HG03442 (cell line): ENCODE measurements around the gene LOXL4.

Experiments used
- ATAC-seq: cut with Tn5 transposase; IDR thresholded peaks from one replicate; pipeline ENCODE4 v1.9.1; 2021; ENCODE audit warnings: mild to moderate bottlenecking, moderate library complexity; ENCODE audit not compliant: unreplicated experiment

Gene LOXL4

GRCh38 chr10:98265403-98266378 is 2.3 kb downstream of the LOXL4 start:
- no peak for ATAC-seq

GRCh38 chr10:98264378-98265065 is 3.5 kb downstream of the LOXL4 start:
- ATAC-seq, result no peak

- no peak for ATAC-seq
Observed at GRCh38 chr10:98263088-98263487, 4.9 kb downstream of the LOXL4 start.

DNA sequence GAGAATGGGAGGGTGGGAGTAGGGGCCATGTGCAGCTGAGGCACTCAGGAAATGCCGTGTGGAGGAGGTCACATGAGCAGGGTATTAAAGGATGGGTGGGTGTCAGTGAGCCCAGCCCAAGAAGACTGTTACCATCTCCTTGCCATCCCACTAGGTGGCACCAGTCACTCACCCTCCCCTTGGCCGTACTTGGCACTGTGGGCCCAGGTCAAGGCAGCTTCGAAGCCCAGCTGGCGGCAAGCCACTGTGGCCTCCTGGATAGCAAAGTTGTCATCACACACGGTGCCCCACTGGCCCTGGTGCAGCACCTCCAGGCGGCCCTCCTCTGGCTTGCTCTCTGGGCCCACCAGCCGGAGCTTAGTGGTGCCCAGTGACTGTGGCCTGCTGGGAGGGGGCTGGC is 5.4 kb downstream of the LOXL4 start:
- ATAC-seq, result no peak

DNA sequence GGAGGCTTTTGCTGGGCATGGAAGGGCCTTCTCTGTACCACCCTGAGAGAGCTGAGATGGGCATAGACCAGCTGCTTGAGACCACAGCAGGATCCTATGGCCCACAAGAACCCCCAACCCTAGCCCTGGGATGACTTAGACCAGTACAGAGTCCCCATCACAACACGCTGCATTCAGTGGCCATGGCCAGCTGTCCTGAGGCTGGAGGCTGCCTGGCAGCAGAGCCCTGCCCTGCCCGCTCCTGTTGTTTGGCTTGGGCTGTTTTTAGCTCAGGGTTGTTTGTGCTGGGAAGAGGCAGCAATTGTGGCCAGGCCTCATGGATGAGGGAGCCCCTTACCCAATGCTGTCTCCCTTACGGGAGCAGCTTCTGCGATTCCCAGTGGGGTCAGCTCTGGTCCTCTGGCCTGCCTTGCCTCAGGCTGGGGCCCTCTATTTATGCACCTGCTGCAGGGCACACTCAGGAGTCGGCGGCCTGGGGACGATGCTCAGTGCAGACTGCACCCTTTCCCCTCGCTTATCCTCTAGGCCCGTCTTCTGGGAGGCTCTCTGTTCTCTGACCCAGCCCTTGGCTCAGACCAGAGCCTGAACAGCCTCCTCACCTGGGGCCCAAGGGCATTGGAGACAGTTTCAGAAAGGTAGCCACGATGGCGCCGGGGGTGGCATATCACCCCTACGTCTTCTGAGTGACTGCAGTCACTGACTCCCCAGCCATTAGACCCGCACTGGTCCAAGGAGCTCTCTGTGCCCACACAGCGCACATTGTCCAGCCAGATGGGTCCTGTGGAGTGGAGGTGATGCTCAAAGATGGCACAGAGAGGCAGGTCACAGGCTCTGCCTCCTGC is 6.3 kb downstream of the LOXL4 start:
- no peak for ATAC-seq

- ATAC-seq, result no peak
Observed at GRCh38 chr10:98260752-98261151, 7.2 kb downstream of the LOXL4 start.

DNA sequence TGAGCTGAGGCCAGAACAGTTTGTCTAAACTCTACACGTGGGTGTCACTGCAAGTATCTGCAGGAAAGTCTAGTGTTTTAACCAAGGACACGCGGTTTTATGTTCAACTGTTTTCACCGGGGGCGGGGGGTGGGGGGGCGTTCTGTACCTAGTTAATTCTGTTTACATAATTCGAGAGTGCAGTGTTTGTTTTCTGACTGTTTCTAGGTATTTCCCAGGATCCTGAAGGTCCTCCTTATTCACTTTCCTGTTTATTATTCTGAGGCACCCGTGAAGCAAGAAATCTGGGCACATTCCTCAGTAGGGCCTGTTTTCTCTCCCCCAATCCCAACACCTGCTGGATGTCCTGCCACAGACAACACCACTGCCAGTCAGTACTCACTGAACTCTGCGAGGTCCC is 7.6 kb downstream of the LOXL4 start:
- no peak for ATAC-seq

- no peak for ATAC-seq
Observed at GRCh38 chr10:98259606-98260315, 8.2 kb downstream of the LOXL4 start.

GRCh38 chr10:98258683-98259454 is 9.1 kb downstream of the LOXL4 start:
- ATAC-seq, result no peak

DNA sequence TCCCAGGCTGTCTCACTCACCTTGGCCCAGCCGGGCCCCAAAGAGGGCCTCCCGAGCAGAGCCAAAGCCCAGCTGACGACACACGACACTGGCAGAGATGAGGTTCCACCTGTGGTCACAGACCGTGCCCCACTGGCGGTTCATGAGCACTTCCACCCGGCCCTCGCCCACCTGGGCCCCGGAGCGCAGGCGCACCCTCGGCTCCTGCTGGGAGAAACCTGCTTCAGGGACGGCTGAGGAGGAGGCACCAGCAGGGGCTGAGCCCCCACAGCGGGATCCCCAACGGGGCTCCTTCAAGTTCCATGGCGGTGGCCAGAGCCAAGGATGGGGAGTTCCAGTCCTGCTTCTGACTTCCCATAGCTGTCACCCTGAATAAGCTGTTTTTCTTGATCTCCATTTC is 10.0 kb downstream of the LOXL4 start:
- no peak for ATAC-seq

GRCh38 chr10:98257198-98257597 is 10.8 kb downstream of the LOXL4 start:
- ATAC-seq, result no peak

GRCh38 chr10:98256692-98257091 is 11.3 kb downstream of the LOXL4 start:
- no peak for ATAC-seq

DNA sequence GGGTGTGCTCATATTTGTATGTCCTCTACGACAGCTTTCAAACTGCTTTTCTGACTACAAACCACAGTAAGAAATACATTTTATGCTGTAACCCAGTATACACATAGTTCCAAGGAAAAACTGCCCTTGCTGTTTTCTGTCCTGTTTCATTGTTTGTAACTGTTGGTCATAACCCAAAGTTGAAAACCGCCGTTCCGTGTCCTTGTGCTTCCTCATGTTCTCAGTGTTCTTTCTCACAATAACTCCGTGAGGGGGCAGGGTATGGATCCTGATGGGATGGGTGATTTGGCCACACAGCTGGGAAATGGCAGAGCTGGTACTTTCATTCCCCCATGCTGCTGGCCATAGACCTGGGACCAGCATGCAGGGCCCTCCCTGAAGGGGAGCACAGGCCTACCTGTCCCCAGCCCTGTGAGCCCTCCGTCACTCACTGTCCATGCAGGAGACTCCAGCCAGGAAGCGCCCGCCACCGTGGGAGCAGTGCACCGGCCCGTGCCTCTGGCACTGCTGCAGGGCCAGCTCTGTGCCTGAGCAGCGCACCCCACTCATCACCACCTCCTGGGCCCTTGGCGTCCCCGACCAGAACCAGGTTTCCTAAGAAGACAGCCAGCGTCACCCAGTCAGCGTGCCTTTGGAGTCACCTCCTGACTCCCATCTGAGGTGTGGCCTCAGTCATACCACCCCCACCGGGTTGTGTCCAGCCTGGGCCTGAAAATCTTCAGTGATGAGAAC is 12.7 kb downstream of the LOXL4 start:
- no peak for ATAC-seq

- ATAC-seq, result no peak
Observed at GRCh38 chr10:98254234-98254974, 13.6 kb downstream of the LOXL4 start.

DNA sequence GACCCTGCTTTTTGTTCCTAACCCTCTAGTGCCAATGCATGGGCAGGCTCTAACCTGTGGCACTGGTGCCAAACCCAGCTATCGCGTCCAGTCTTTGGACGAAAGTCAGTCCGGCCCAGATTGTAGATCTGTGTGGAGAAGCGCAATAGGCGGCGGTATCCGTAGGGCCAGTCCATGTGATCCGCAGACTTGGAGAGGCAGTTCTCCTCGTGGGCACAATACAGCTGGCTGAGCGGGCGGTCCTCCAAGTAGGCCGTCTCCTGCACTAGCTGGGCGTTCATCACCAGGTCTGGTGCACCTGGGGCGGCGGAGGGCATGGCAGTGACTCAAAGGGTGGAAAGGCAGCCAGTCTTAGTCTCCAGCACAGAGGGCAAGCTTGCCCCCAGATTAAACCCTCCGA is 14.5 kb downstream of the LOXL4 start:
- no peak for ATAC-seq

DNA sequence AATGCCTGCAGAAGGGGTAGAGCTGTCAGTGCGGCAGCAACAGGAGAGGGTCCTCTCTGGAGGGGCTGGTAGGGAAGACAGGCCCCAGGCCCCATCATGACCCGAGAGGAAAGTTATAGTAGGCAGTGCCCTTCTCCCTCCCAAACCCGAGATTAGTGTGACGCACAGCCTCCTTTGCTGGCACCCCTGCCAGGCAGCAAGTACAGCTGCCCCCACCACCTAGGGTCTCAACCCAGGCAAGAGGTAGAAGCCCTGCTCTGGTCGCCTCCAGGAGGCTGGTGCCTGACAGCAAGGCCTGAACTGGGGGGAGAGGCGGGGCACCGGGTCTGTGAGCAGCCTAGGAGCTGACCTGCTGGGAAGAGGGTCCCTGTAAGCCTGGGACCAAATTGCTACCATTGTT is 15.5 kb downstream of the LOXL4 start:
- no peak for ATAC-seq

- no peak for ATAC-seq
Observed at GRCh38 chr10:98251399-98251798, 16.6 kb downstream of the LOXL4 start.

DNA sequence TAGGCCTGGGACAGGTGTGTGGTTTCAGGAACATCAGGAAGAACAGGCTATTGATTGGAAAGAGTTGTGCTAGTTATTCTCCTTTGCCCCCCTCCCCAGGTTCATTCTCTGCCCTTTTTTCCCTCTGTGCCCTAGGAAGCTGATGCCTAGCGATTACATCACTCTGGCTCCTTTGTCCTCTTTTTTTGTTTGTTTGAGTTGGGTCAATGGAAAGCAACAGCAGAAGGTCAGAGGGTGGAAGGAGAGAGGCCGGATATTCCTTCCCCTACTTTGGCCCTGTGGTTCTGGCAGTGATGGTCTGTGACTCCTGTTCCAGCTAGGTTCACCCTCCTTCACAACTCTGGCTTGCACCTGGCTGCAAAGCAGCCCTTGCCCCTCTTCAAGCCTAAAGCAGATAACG is 18.9 kb downstream of the LOXL4 start:
- ATAC-seq, result no peak

DNA sequence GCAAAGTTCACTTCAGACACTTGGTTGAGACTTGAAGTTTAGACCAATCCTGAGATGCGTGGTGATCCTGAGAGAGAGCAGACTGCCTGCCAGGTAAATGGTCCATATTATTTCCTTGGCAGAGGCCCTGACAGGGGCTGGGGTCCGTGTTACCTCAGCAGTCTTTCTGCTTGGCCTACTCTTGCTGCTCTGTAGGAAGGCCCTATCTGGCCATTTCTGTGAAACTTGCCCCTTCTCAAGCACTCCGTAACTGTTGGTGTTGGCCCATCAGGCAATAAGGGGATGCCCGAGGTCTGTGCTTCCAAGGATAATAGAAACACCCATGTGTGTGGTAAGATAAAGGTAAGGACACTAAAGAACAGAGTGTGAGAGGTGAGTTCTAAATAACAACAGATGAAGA is 20.0 kb downstream of the LOXL4 start:
- no peak for ATAC-seq
